Fibroblast of peridontal ligament (primary cell): ENCODE results near the gene NARF.
"Not testable (repeated sequence)": the region's sequence is repeated elsewhere in the genome, so short reads cannot be mapped to it uniquely, and the experiment has no call there.

ENCODE experiments used
- DNase-seq: peaks from one replicate; pipeline ENCODE4 v3.0.0-alpha.2; 2010; ENCODE audit errors: extremely low read depth

Gene NARF

DNA sequence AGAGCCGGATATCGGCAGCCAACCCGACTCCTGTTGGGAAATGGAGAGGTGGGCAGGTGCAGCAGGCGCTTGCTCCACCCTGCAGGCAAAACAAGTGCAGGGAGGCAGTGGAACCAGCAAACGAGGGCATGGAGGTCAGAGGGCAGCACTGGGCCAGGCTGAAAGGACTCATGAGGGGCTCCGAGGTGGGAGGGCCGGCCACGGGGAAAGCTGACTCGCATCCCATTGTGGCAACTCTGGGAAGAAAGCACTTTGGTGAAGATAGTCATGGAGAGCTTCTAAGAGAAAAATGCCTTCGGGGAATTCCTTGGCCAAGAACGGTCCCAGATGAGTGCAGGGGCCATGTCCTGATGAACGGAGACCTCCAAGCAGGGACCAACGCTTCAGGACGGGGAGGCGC is 12.4 kb upstream of the NARF start:
- DNase-seq: no peak

DNA sequence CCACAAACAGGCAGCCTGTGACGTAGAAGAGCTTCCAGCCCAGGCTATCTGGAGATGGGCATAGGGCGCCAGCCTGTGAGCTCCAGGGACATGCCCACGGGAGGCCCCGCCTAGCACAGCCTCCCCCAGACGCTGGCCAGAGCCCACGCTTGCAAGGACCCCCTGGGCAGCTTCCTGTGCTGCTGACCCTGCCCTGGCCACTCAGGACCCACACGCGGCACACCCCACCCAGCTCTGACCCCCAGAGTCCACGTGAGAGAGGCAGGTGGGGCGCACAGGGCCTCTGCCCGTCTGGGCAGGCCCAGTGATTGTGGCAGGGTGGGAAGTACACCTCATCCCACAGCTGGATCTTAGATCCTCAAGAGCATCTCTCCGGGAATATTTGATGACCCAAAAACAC is 11.9 kb upstream of the NARF start:
- no peak for DNase-seq

DNA sequence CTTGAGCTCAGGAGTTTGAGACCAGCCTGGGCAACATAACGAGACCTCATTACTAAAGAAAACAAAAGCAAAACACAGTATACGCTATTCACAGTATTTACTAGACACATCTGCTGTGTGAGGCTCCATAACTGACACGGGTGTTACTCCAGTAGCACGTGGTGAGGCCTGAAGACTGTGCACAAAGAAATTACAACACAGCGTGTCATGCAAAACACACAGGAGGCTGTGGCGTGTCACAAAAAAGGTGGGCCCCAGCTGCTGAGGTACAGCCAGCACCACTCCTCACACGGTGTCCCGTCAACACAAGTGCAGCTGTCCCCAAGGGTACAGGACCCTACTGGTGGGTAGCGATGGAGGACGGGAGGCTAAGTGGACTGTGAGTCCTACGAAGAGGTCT is 10.7 kb upstream of the NARF start:
- DNase-seq: no peak

DNA sequence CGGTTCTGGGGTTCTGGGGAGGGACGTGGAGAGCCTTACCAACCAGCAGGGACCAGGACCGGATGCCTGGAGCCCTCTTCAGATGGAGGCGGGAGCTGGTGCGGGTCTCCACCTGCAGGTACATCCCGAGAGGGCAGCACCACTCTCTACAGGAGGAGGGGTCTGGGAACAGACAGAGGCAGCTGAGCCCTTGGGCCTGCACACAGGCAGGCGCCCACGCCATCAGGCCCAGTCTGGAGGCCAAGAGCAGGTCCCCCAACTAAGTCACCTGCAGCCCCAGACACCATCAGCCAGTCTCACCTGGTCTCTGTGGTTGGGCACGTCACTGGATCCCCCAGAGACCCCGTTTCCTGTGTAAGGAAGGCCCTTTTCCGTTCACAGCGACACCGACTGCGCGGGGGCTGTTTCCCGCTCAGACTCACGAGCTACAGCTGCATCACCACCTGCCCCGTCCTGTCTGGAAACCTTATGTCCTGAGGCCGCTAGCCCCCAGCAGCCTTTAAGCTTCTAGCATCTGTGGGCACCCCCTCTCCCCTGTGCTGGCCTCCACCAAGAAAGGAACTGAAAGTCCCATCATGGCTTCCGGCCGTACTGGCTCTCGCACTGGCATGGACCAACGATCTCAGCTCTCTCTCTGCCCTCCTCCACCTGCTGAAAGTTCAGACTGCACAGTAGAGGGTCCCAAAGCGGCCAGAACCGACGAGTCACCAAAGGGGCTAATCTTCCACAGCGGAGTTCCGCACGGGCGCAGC is 9.2 kb upstream of the NARF start:
- DNase-seq: no peak

DNA sequence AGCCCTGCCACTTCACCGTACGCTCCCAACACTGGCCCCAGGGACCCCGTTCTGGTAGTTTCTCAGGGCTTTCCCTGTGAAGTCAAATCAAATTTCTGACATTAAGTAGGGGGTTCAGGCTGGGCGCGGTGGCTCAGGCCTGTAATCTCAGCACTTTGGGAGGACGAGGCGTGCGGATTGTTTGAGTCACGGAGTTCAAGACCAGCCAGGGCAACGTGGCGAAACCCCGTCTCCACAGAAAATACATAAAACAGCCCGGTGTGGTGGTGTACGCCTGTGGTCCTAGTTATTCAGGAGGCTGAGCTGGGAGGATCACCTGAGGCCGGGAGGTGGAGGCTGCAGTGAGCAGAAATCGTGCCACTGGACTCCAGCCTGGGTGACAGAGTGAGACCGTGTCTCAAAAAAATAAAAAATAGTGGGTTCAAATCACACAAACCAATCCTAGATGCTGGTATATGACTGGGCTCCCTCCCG is 8.6 kb upstream of the NARF start:
- no peak for DNase-seq

DNA sequence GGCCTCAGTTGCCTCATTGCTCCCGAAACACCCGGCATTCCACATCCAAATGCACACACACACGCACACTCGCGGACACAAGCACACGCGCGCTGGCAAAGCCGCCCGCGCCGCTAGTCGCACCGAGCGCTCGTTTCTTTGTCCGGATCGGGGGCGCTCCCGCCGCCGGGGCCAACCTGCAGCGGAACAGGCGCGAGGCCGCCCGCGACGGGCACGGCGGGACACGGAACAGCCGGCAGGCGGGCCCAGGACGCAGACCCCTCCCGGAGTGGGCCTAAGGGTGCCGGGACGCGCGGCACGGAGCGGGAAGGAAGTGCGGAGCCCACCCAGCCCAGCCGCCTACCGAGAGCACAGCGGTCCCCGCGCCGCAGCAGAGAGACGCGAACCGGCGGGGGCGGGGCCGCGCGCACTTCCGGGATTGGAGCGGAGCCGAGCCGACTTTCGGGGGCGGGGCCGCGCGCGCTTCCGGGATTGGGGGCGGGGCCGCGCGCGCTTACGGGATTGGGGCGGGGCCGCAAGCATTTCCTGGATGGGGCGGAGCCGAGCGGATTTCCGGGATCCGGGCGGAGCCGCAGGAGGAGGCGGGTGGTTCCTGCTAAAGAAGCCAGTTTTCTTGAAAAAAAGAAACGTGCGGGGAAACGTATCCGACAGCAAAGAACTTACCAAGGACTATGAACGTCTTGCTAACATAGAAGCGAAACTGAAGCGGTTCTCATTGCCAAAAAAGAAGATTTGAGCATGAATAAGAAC is 8.0 kb upstream of the NARF start, which contains the start of gene CYBC1:
Gene CYBC1, minus strand, starts transcription at position 396 of the 750 bp plus-strand sequence. CDS start 1,498 bp downstream, outside the sequence.
- peak; percentile 93 for DNase-seq

DNA sequence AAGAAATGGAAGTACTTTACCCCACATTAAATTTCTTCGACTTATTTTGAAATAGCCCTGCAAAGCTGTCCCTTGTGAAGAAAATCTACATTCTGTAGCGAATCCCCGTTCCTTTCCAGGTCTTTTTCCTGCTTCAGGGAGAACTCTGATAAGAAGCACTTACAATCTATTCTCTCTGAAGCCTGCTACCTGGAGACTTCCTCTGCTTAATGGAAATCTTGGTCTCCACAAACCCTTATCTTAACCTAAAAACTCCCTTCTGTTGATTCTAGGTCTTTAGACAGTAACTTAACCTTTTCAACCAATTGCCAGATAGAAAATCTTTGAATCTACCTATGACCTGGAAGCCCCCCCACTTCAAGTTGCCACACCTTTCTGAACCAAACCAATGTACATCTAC is 6.4 kb upstream of the NARF start:
- DNase-seq: no peak

DNA sequence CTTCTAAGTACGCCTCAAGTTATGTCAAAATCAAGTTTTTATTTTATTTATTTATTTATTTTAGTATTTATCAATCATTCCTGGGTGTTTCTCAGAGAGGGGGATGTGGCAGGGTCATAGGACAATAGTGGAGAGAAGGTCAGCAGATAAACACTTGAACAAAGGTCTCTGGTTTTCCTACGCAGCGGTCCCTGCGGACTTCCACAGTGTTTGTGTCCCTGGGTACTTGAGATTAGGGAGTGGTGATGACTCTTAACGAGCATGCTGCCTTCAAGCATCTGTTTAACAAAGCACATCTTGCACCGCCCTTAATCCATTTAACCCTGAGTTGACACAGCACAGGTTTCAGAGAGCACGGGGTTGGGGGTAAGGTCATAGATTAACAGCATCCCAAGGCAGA is 5.4 kb upstream of the NARF start:
- not testable (repeated sequence) for DNase-seq

DNA sequence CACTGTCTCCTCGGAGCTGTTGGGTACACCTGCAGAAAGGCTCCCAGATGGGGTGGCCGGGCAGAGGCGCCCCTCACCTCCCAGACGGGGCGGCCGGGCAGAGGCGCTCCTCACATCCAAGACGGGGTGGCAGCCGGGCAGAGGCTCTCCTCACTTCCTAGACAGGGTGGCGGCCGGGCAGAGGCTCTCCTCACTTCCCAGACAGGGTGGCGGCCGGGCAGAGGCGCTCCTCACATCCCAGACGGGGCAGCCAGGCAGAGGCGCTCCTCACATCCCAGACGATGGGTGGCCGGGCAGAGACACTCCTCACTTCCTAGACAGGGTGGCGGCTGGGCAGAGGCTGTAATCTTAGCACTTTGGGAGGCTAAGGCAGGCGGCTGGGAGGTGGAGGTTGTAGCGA is 4.8 kb upstream of the NARF start:
- DNase-seq: not testable (repeated sequence)

DNA sequence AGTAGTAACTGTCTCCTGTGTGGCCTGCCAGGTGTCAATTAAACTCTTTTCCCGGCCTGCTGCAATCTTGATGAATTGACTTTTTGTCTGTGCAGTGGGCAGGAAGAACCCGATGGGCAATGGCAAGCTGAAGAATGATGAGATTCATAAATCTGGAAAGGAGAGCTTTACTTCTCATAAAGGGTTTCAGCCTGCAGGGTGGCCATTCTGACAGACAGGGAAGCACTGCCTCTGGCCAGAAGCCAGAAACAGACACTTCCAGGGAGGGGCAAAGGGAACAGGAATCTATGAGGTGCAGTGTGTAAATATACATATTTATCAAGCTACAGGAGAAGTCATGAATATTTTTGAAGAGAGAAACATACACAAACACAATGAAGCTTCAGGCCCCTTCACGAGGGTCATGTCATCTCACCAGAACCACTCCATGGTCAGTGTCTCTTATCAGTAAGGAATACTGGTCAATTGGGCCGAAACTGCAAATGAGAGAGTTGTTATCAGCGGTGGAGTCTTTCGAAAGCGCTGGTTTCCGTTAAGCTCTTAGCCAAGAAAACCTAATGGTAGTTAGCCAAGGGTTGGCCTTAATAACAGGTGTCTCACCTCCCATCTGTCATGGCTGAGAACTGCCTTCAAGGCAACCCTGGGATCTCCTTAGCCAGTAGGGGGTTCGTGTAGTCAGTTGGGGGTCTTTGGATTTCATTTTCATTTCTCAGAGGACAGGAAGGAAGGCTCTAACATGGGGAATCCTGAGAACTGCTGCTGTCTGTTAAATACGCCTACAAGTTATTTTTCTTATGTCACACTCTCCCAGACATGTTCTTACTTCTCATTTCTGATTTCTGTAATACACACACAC is 1.2 kb upstream of the NARF start:
- DNase-seq: no peak

DNA sequence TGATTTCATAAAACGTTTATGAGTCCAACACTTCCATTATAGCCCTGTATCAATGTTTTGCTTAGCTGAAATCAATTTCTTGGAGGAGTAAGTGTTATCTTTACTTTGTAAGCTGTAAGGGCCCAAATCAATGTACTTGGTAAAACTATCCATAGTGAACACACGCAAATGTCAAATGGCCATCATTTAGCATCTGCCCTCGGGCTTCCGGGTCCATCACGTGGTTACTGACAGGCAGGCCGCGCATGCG is 687 bp upstream of the NARF start:
- DNase-seq: no peak

DNA sequence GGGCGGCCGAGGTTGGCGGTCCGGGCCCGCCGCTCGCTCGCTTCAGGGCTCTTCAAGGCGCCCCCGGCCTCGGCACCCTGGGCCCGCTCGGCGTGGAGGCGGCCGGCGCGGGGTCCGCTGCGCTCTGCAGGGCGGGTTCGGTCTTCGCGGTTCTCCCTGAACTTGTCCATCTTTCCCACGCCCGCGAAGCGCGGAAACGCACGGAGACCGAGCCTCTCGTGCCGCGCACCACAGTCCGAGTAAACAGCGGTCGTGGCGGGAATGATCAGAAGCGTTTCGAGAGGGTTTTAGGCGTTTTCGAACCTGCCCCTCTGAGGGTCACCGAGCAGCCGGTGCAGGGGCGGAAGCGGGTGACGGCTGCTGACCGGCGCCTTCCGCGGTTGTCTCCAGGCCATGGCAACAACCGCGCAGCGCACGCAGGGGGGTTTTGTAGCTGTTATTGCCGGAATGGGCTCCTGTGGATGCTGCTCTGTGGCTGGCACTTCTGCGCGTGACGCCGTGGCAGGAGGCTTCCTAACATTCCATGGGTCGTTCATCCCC is 414 bp downstream of the NARF start:
- DNase-seq: no peak

DNA sequence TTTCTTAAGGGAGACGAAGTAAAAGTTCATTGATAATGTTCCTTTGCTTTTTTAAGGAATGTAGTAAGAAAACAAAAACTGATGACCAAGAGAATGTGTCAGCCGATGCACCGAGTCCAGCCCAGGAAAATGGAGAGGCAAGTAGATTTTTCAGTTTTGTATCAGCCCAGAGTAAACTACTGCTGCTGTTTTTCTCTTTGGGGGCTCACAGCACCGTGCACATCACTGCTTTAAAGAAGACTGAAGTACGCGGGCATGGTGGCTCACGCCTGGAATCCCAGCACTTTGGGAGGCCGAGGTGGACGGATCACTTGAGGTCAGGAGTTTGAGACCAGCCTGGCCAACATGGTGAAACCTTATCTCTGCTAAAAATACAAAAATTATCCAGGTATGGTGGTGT is 1.4 kb downstream of the NARF start:
- DNase-seq: not testable (repeated sequence)

DNA sequence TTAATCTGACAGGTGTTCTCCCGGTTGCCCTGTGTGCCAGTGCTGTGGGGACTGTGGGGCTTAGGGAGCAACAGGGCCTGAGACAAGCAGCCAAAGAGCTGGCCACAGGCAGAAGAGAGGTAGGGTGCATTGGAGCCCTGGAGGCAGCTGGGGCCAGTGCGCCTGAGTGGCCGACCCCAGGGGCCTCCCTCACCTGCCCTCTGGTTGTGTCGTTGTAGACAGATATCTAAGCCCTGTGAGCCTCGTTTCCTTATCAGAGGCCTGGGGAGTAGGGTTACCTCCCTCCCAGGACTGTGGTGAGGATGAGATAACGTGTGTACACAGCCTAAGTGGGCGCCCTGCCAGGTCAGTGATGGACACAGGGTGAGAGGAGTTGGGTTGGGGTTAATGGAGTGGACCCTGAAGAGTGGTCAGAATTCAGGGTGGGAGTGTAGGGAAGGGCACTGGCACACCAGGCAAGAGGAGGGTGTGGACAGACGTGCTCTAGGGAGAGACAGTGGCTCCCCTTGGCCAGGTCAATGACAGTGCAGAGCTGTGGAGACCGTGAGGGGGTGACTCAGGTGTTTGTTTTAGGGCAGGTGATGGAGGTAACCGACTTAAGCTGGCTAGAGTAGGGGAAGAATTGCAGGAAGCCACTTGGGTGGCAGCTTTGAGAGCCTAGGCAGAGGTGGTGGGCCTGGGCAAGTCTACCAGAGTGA is 3.4 kb downstream of the NARF start:
- DNase-seq: no peak

DNA sequence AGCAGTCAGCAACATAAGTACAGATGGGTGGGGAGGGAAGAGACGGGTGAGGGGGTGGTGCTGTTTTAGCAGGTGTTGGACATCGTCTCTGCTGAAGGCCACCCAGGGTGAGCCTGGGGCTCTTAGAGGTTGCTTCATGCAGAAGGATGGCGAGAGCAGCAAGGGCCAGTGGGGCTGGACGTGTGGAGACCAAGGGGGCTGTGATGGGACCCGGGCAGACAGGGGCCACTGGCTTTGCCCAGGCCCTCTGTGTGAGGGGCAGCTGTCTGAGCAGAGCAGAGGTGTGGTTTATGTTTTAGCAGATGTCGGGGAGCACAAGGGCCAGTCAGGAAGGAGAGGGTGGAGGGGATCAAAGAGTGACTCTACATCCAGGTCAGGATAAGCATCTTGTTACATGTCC is 4.8 kb downstream of the NARF start:
- no peak for DNase-seq

DNA sequence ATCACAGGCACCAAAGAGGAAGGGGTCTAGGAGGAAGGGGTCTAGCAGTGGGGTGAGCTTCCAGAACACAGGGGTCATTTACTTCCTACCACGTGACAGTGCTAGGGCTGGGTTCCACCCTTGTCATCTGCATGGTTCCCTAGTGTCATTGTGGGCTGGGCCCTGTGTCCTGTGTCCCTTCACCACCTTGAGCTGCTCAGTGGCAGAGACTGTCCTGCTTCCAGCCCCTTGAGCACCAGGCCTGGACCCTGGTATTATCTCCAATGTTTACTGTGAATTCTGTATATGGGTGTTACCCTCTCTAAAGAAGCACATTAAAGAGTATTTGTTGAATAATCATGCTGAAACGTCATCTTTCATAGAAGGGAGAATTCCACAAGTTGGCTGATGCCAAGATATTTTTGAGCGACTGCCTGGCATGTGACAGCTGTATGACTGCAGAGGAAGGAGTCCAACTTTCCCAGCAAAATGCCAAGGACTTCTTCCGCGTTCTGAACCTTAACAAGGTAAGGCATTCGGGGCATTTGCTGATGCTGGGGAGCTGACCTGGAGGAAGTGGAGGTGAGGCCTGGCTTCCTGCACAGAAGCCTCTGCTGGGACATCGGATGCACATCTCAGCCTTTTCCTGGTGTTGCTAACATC is 5.5 kb downstream of the NARF start:
- no peak for DNase-seq

DNA sequence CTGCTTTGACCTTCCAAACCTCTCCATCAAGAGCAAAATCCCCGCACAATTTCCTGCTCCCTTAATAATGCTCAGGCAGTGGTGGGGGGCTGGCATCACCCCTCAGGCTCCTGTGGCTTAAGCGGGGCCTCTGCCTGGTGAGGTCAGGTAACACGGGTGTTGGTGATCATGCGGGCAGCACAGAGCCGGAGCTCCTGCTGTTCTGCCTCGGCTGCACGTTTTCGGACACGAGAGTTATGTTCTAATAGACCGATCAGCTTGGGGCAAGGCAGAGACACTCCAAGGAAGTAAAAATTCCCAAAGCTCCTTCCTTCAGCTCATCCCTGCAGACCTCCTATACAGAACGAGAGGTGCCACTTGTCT is 6.0 kb downstream of the NARF start:
- DNase-seq: no peak

DNA sequence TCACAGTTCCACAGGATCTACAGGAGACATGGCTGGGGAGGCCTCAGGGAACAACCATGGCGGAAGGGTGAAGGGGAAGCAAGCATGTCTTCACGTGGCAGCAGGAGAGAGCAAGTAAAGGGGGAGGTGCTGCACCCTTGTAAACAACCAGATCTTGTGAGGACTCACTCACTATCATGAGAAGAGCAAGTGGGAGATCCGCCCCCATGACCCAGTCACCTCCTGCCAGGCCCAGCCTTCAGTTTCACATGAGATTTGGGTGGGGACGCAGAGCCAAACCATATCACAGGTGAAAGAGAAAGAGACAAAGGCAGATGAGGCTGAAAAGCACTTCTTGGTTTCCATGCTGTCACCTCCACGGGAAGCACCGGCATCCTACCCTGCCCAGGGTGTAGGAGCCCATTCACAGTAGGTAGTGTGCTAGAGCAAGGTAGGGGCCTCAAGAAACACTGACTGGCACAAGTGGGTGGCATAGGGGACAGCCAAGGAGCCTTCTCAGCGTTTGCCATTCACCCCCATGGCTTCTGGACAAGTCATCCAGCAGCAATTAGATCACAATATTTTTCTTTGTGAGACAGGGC is 6.6 kb downstream of the NARF start:
- DNase-seq: no peak

DNA sequence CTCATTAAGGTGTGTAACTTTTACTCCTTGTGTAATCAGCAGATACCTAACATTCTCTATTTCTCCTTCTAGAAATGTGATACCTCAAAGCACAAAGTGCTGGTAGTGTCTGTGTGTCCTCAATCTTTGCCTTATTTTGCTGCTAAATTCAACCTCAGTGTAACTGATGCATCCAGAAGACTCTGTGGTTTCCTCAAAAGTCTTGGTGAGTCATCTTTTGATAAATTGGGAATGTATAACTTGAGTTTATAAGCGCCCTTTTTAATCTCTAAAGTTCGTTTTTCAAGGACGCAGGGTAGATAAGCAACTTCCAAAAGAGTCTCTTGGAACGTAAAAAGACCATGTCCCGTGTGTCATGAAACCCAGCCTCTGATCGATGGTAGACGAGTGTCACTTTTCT is 10.2 kb downstream of the NARF start:
- no peak for DNase-seq

DNA sequence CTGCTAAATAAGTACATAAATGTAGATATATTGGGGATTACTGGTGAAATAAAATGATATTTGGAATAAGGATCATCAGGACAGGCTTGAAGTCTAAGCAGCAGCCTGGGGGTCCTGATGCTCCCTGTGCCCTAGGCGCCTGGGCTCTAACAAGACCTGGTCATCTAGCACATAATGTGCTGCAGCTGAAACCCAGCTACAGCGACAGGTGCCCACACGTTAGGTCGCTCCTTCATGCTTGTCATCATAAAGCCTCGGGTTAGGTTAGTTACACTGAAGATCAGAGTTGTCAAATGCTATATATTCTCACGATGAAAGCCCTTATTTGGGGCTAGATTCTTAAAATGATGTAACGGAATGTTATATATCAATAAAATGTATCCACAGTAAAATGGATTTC is 11.5 kb downstream of the NARF start:
- DNase-seq: no peak
